Fibroblast of lung (primary cell): Measurements from ENCODE around the gene ARPIN.

Experiments
- CTCF ChIP-seq, 2 donors: IDR thresholded peaks in 1 of 2; conservative IDR thresholded peaks in 1 of 2; 1 replicate in 1 of 2; 2 replicates in 1 of 2; pipeline ENCODE4 v1.5.1; 2011 to 2012; ENCODE audit warnings: low read length in 2 of 2, control low read depth in 1 of 2, inconsistent platforms in 1 of 2, low read depth in 1 of 2, mild to moderate bottlenecking in 1 of 2
- EZH2 ChIP-seq: IDR thresholded peaks from 2 replicates; pipeline ENCODE4 v1.5.1; 2012; ENCODE audit warnings: low read length, control low read depth, mild to moderate bottlenecking; ENCODE audit errors: missing control alignments

GRCh38 chr15:89932880-89933279, 20.1 kb upstream of the ARPIN start:
- TF ChIP-seq CTCF (conservative IDR thresholded peaks at IDR 0.05 in 1 of 2, IDR thresholded peaks at IDR 0.05 in 1 of 2; ENCODE audit: low read depth in 1 of 2, low read length in 2 of 2): no peak
- no peak for TF ChIP-seq EZH2
